CD4-positive, alpha-beta T cell treated with Interleukin-1 beta for 1 hour (primary cell): ENCODE data around the gene SNAI1.
"Not testable (repeated sequence)": the region's sequence is repeated elsewhere in the genome, so short reads cannot be mapped to it uniquely, and the experiment has no call there.

Experiments
- DNase-seq, 2 donors: peaks; one replicate each; pipeline ENCODE4 v3.0.0-alpha.2; 2020 to 2022

SNAI1 gene

GRCh38 chr20:49964964-49965780, 17.6 kb upstream of the SNAI1 start:
- DNase-seq, result peak in 1 of 2 donors; percentile 11

- DNase-seq, result no peak
These were observed 16.9 kb upstream of the SNAI1 start for GRCh38 chr20:49965781-49966305.

GRCh38 chr20:49966861-49967260, 15.9 kb upstream of the SNAI1 start:
- DNase-seq, result no peak

GRCh38 chr20:49969234-49969633, 13.5 kb upstream of the SNAI1 start:
- no peak for DNase-seq

GRCh38 chr20:49969946-49970345, 12.8 kb upstream of the SNAI1 start:
- no peak for DNase-seq

GRCh38 chr20:49970498-49970897, 12.3 kb upstream of the SNAI1 start:
- no peak for DNase-seq

- DNase-seq, result no peak
These were observed 8.8 kb upstream of the SNAI1 start for GRCh38 chr20:49973981-49974380.

- DNase-seq, result no peak
These were observed 6.2 kb upstream of the SNAI1 start for GRCh38 chr20:49976542-49976941.

GRCh38 chr20:49977740-49978139, 5.0 kb upstream of the SNAI1 start:
- not testable (repeated sequence) for DNase-seq

GRCh38 chr20:49978685-49979029, 4.1 kb upstream of the SNAI1 start:
- no peak for DNase-seq

GRCh38 chr20:49979030-49979832, 3.5 kb upstream of the SNAI1 start:
- DNase-seq, result peak; percentile 63 to 69

GRCh38 chr20:49980140-49981008, 2.4 kb upstream of the SNAI1 start:
- no peak for DNase-seq

GRCh38 chr20:49981218-49982071, 1.3 kb upstream of the SNAI1 start:
- no peak for DNase-seq

GRCh38 chr20:49982072-49982345, 771 bp upstream of the SNAI1 start:
- no peak for DNase-seq

- DNase-seq, result no peak
These were observed 505 bp downstream of the SNAI1 start for GRCh38 chr20:49983123-49983847.

GRCh38 chr20:49983848-49984408, 1.1 kb downstream of the SNAI1 start:
- no peak for DNase-seq

GRCh38 chr20:49984426-49985153, 1.8 kb downstream of the SNAI1 start:
- no peak for DNase-seq

GRCh38 chr20:49985157-49985556, 2.4 kb downstream of the SNAI1 start:
- no peak for DNase-seq

- no peak for DNase-seq
These were observed 2.8 kb downstream of the SNAI1 start for GRCh38 chr20:49985617-49986016.

- DNase-seq, result no peak
These were observed 3.3 kb downstream of the SNAI1 start for GRCh38 chr20:49986049-49986448.
